GM20000 (cell line): Measurements from ENCODE around the gene TSPAN14.

Source experiments
- DNase-seq: peaks from one replicate; pipeline ENCODE4 v3.0.0; 2012; ENCODE audit warnings: low spot score
- CTCF ChIP-seq: IDR thresholded peaks from 2 replicates; pipeline ENCODE4 v1.5.1; 2012; ENCODE audit warnings: mild to moderate bottlenecking, control low read depth; ENCODE audit errors: extremely low read depth, missing control alignments

The TSPAN14 gene

GRCh38 chr10:80484676-80485075, 30.6 kb downstream of the TSPAN14 start:
- no peak for TF ChIP-seq CTCF
- DNase-seq = no peak

- DNase-seq = no peak
Observed at GRCh38 chr10:80485076-80485945, 31.2 kb downstream of the TSPAN14 start.

GRCh38 chr10:80485946-80486764, 32.0 kb downstream of the TSPAN14 start:
- no peak for DNase-seq
- TF ChIP-seq CTCF = no peak

More at GRCh38 chr10:80485076-80485945, 31.2 kb downstream of the TSPAN14 start:
- TF ChIP-seq CTCF = no peak

GRCh38 chr10:80486785-80487420, 32.8 kb downstream of the TSPAN14 start:
- no peak for TF ChIP-seq CTCF
- no peak for DNase-seq

GRCh38 chr10:80487421-80487785, 33.3 kb downstream of the TSPAN14 start:
- DNase-seq = no peak
- TF ChIP-seq CTCF = no peak

- no peak for DNase-seq
- TF ChIP-seq CTCF = no peak
Observed at GRCh38 chr10:80487791-80488538, 33.9 kb downstream of the TSPAN14 start.
